ENCODE measurements around the gene FZD7.

FZD7 gene

GRCh38 chr2:202069170-202070067 is 35.8 kb downstream of the FZD7 start:
- DNase-seq (ENCODE audit: low spot score): no peak

GRCh38 chr2:202071107-202071506 is 37.5 kb downstream of the FZD7 start:
- no peak for DNase-seq (ENCODE audit: low spot score)

- no peak for DNase-seq (ENCODE audit: low spot score)
Measured at GRCh38 chr2:202072226-202072625, 38.6 kb downstream of the FZD7 start.

- no peak for DNase-seq (ENCODE audit: low spot score)
Measured at GRCh38 chr2:202072737-202073401, 39.2 kb downstream of the FZD7 start, which contains the start of gene KIAA2012. TSS of gene KIAA2012 (plus strand) at chr2:202073255. CDS start at chr2:202073628, 373 bp downstream.

- no peak for DNase-seq (ENCODE audit: low spot score)
Measured at GRCh38 chr2:202074324-202074723, 40.7 kb downstream of the FZD7 start.

GRCh38 chr2:202079310-202079709 is 45.7 kb downstream of the FZD7 start:
- no peak for DNase-seq (ENCODE audit: low spot score)

GRCh38 chr2:202084265-202084664 is 50.6 kb downstream of the FZD7 start:
- peak; percentile 26 for DNase-seq (ENCODE audit: low spot score)
